ENCODE measurements around the gene HSPA12B. TPM values are rescaled to one million over a fixed set of nuclear protein-coding genes. Genes with fewer than 3 reads are reported as not detected.

Gene HSPA12B
- total RNA-seq, 5 donors from 2014 or later (not counting 1 experiment from before 2014, with no cell fraction given): 0.10 to 0.12 TPM; not detected in 3

- no peak for DNase-seq
- peaks cover 0 to 25% of the 10 kb centered on the region in 2 experiments for H3K27me3 ChIP-seq (replicated peaks in 1 of 2; ENCODE audit: control insufficient read depth in 2 of 2, extremely low read depth in 1 of 2, insufficient read depth in 2 of 2, low read length in 1 of 2)
- H3K27ac ChIP-seq (ENCODE audit: low read length): no peak overlapping the region
- POLR2A ChIA-PET: no interaction called here
- H3K4me1 ChIP-seq (ENCODE audit: control insufficient read depth in 1 of 2, extremely low read depth in 1 of 2, insufficient read depth in 2 of 2, low read length in 2 of 2): no peaks in the 10 kb centered on the region
- H3K4me1 Mint-ChIP-seq: no peaks in the 10 kb centered on the region
- no peak overlapping the region for H3K4me3 Mint-ChIP-seq
- ATAC-seq (replicated peaks in 1 of 4): no peak
- no peaks in the 10 kb centered on the region for H3K9me3 ChIP-seq
- no peaks in the 10 kb centered on the region for H3K36me3 Mint-ChIP-seq
- H3K9me3 Mint-ChIP-seq: no peaks in the 10 kb centered on the region
- WGBS (ENCODE audit: insufficient coverage): 81% methylated on average over 12 of the region's 15 CpGs
- CTCF ChIA-PET: interaction anchor here in 1 of 2 donors (0.8 kb wide), 1 partner anchor 18 kb away, joined by 5 read pairs; no protein-coding TSS in a partner anchor
- no peak overlapping the region for H3K4me3 ChIP-seq (ENCODE audit: control insufficient read depth in 1 of 2, extremely low read depth in 1 of 2, low read length in 1 of 2)
- no peaks in the 10 kb centered on the region for H3K27me3 Mint-ChIP-seq
- no peak overlapping the region for H3K27ac Mint-ChIP-seq
- no peaks in the 10 kb centered on the region for H3K36me3 ChIP-seq (ENCODE audit: control insufficient read depth in 2 of 2, extremely low read depth in 1 of 2, insufficient read depth in 1 of 2, low read length in 1 of 2)
These were observed 35.5 kb upstream of the HSPA12B start for GRCh38 chr20:3696745-3697587.

- DNase-seq: no peak
These were observed 34.7 kb upstream of the HSPA12B start for GRCh38 chr20:3697588-3698305.

GRCh38 chr20:3698591-3699001 lies 33.9 kb upstream of the HSPA12B start:
- H3K36me3 ChIP-seq (ENCODE audit: control insufficient read depth in 2 of 2, extremely low read depth in 1 of 2, insufficient read depth in 1 of 2, low read length in 1 of 2): no peaks in the 10 kb centered on the region
- Mint-ChIP-seq H3K27ac (no peak overlapping the region), H3K4me3 (no peak overlapping the region), H3K4me1 (no peaks in the 10 kb centered on the region), H3K27me3 (no peaks in the 10 kb centered on the region), H3K9me3 (no peaks in the 10 kb centered on the region), H3K36me3 (no peaks in the 10 kb centered on the region)
- H3K4me1 ChIP-seq (ENCODE audit: control insufficient read depth in 1 of 2, extremely low read depth in 1 of 2, insufficient read depth in 2 of 2, low read length in 2 of 2): no peaks in the 10 kb centered on the region
- H3K27me3 ChIP-seq (replicated peaks in 1 of 2; ENCODE audit: control insufficient read depth in 2 of 2, extremely low read depth in 1 of 2, insufficient read depth in 2 of 2, low read length in 1 of 2): peaks cover 0 to 29% of the 10 kb centered on the region in 2 experiments
- 78% methylated on average over 6 of the region's 6 CpGs for WGBS (ENCODE audit: insufficient coverage)
- no peak overlapping the region for H3K4me3 ChIP-seq (ENCODE audit: control insufficient read depth in 1 of 2, extremely low read depth in 1 of 2, low read length in 1 of 2)
- no peak for DNase-seq
- POLR2A ChIA-PET: no interaction called here
- CTCF ChIA-PET: no interaction called here
- no peak overlapping the region for H3K27ac ChIP-seq (ENCODE audit: low read length)
- ATAC-seq (replicated peaks in 1 of 4): no peak
- no peaks in the 10 kb centered on the region for H3K9me3 ChIP-seq

More at GRCh38 chr20:3697588-3698305, 34.7 kb upstream of the HSPA12B start:
- no peaks in the 10 kb centered on the region for H3K36me3 Mint-ChIP-seq
- Histone ChIP-seq H3K27me3 (replicated peaks in 1 of 2; ENCODE audit: control insufficient read depth in 2 of 2, extremely low read depth in 1 of 2, insufficient read depth in 2 of 2, low read length in 1 of 2) (peaks cover 0 to 21% of the 10 kb centered on the region in 2 experiments), H3K4me1 (ENCODE audit: control insufficient read depth in 1 of 2, extremely low read depth in 1 of 2, insufficient read depth in 2 of 2, low read length in 2 of 2) (no peaks in the 10 kb centered on the region), H3K4me3 (ENCODE audit: control insufficient read depth in 1 of 2, extremely low read depth in 1 of 2, low read length in 1 of 2) (no peak overlapping the region), H3K27ac (ENCODE audit: low read length) (no peak overlapping the region), H3K36me3 (ENCODE audit: control insufficient read depth in 2 of 2, extremely low read depth in 1 of 2, insufficient read depth in 1 of 2, low read length in 1 of 2) (no peaks in the 10 kb centered on the region), H3K9me3 (no peaks in the 10 kb centered on the region)
- POLR2A ChIA-PET: no interaction called here
- CTCF ChIA-PET: interaction anchor here in 1 of 2 donors (0.8 kb wide), 1 partner anchor 19 kb away, joined by 5 read pairs; no protein-coding TSS in a partner anchor
- H3K27ac Mint-ChIP-seq: no peak overlapping the region
- H3K4me1 Mint-ChIP-seq: no peaks in the 10 kb centered on the region
- H3K4me3 Mint-ChIP-seq: no peak overlapping the region
- ATAC-seq (replicated peaks in 1 of 4): no peak
- no peaks in the 10 kb centered on the region for H3K9me3 Mint-ChIP-seq
- 74% methylated on average over 16 of the region's 18 CpGs for WGBS (ENCODE audit: insufficient coverage)
- H3K27me3 Mint-ChIP-seq: no peaks in the 10 kb centered on the region

- Mint-ChIP-seq H3K9me3 (no peaks in the 10 kb centered on the region), H3K36me3 (no peaks in the 10 kb centered on the region), H3K27ac (no peak overlapping the region), H3K4me3 (no peak overlapping the region), H3K4me1 (no peaks in the 10 kb centered on the region), H3K27me3 (no peaks in the 10 kb centered on the region)
- no peak for DNase-seq
- Histone ChIP-seq H3K36me3 (ENCODE audit: control insufficient read depth in 2 of 2, extremely low read depth in 1 of 2, insufficient read depth in 1 of 2, low read length in 1 of 2) (no peaks in the 10 kb centered on the region), H3K9me3 (no peaks in the 10 kb centered on the region), H3K4me1 (ENCODE audit: control insufficient read depth in 1 of 2, extremely low read depth in 1 of 2, insufficient read depth in 2 of 2, low read length in 2 of 2) (no peaks in the 10 kb centered on the region), H3K27ac (ENCODE audit: low read length) (no peak overlapping the region), H3K4me3 (ENCODE audit: control insufficient read depth in 1 of 2, extremely low read depth in 1 of 2, low read length in 1 of 2) (no peak overlapping the region), H3K27me3 (replicated peaks in 1 of 2; ENCODE audit: control insufficient read depth in 2 of 2, extremely low read depth in 1 of 2, insufficient read depth in 2 of 2, low read length in 1 of 2) (peaks cover 0 to 31% of the 10 kb centered on the region in 2 experiments)
- ATAC-seq (replicated peaks in 1 of 4): no peak
- POLR2A ChIA-PET: no interaction called here
- WGBS (ENCODE audit: insufficient coverage): 91% methylated on average over 13 of the region's 16 CpGs
- CTCF ChIA-PET: no interaction called here
These were observed 33.4 kb upstream of the HSPA12B start for GRCh38 chr20:3699037-3699436.

GRCh38 chr20:3701061-3701998 lies 31.2 kb upstream of the HSPA12B start:
- H3K27me3 ChIP-seq (replicated peaks in 1 of 2; ENCODE audit: control insufficient read depth in 2 of 2, extremely low read depth in 1 of 2, insufficient read depth in 2 of 2, low read length in 1 of 2): peaks cover 0 to 46% of the 10 kb centered on the region in 2 experiments
- H3K9me3 ChIP-seq: no peaks in the 10 kb centered on the region
- CTCF ChIA-PET: no interaction called here
- no peaks in the 10 kb centered on the region for H3K4me1 Mint-ChIP-seq
- POLR2A ChIA-PET: no interaction called here
- ATAC-seq (replicated peaks in 1 of 4) (no peak), DNase-seq (no peak)
- H3K27me3 Mint-ChIP-seq: no peaks in the 10 kb centered on the region
- H3K27ac Mint-ChIP-seq: no peak overlapping the region
- H3K4me1 ChIP-seq (ENCODE audit: control insufficient read depth in 1 of 2, extremely low read depth in 1 of 2, insufficient read depth in 2 of 2, low read length in 2 of 2): no peaks in the 10 kb centered on the region
- no peaks in the 10 kb centered on the region for H3K36me3 Mint-ChIP-seq
- H3K36me3 ChIP-seq (ENCODE audit: control insufficient read depth in 2 of 2, extremely low read depth in 1 of 2, insufficient read depth in 1 of 2, low read length in 1 of 2): no peaks in the 10 kb centered on the region
- WGBS (ENCODE audit: insufficient coverage): 80% methylated on average over 11 of the region's 13 CpGs
- H3K9me3 Mint-ChIP-seq: no peaks in the 10 kb centered on the region
- no peak overlapping the region for H3K4me3 Mint-ChIP-seq
- no peak overlapping the region for H3K27ac ChIP-seq (ENCODE audit: low read length)
- no peak overlapping the region for H3K4me3 ChIP-seq (ENCODE audit: control insufficient read depth in 1 of 2, extremely low read depth in 1 of 2, low read length in 1 of 2)
